Mesenchymal stem cell (in vitro differentiated cells and primary cell): ENCODE results near the gene MGMT.

Source experiments
- DNase-seq: peaks from one replicate; pipeline ENCODE4 v3.0.0-alpha.2; 2013
- H2AFZ ChIP-seq: one replicate; pipeline ENCODE4 v1.6.1; 2013; ENCODE audit warnings: low read depth, mild to moderate bottlenecking, control low read depth, inconsistent platforms, low read length, moderate library complexity
- H2AK5ac ChIP-seq: 2 replicates; pipeline ENCODE4 v1.6.1; 2013; ENCODE audit warnings: low read length, moderate library complexity, mild to moderate bottlenecking, inconsistent platforms; ENCODE audit not compliant: severe bottlenecking
- H2BK120ac ChIP-seq: one replicate; pipeline ENCODE4 v1.6.1; 2013; ENCODE audit warnings: low read depth, mild to moderate bottlenecking, inconsistent platforms, low read length, moderate library complexity
- H2BK12ac ChIP-seq, 2 experiments: one replicate each; pipeline ENCODE4 v1.6.1; 2013; ENCODE audit warnings: inconsistent platforms in 2 of 2, low read length in 2 of 2, mild to moderate bottlenecking in 2 of 2, moderate library complexity in 2 of 2, control low read depth in 1 of 2
- H2BK15ac ChIP-seq: one replicate; pipeline ENCODE4 v1.6.1; 2013; ENCODE audit warnings: mild to moderate bottlenecking, low read depth, inconsistent platforms; ENCODE audit not compliant: poor library complexity, severe bottlenecking
- H2BK5ac ChIP-seq: 2 replicates; pipeline ENCODE4 v1.6.1; 2013; ENCODE audit warnings: low read depth, mild to moderate bottlenecking, low read length, control low read depth, inconsistent platforms; ENCODE audit not compliant: poor library complexity, severe bottlenecking
- H3K14ac ChIP-seq, 2 experiments: one replicate each; pipeline ENCODE4 v1.6.1; 2013; ENCODE audit warnings: inconsistent platforms in 2 of 2, low read length in 2 of 2, control low read depth in 1 of 2, mild to moderate bottlenecking in 1 of 2, moderate library complexity in 1 of 2
- H3K18ac ChIP-seq, 2 experiments: one replicate each; pipeline ENCODE4 v1.6.1; 2013; ENCODE audit warnings: inconsistent platforms in 2 of 2, low read length in 2 of 2, control low read depth in 1 of 2, low read depth in 1 of 2, mild to moderate bottlenecking in 1 of 2
- H3K23ac ChIP-seq, 2 experiments: one replicate each; pipeline ENCODE4 v1.6.1; 2013; ENCODE audit warnings: inconsistent platforms in 2 of 2, low read length in 2 of 2, mild to moderate bottlenecking in 2 of 2, moderate library complexity in 2 of 2, control low read depth in 1 of 2
- H3K27ac ChIP-seq: 2 replicates; pipeline ENCODE4 v1.5.1; 2013; ENCODE audit warnings: mild to moderate bottlenecking, moderate library complexity, low read length, control low read depth, inconsistent platforms; ENCODE audit not compliant: poor library complexity, severe bottlenecking
- H3K27me3 ChIP-seq, 2 experiments: 2 replicates each; pipeline versions ENCODE4 v1.6.1 to v1.7.0; 2013; ENCODE audit warnings: low read length in 2 of 2, mild to moderate bottlenecking in 2 of 2, moderate library complexity in 2 of 2, control low read depth in 1 of 2, inconsistent platforms in 1 of 2; ENCODE audit not compliant: control insufficient read depth in 1 of 2, insufficient read depth in 1 of 2
- H3K36me3 ChIP-seq, 2 experiments: 2 replicates each; pipeline versions ENCODE4 v1.6.1 to v1.7.0; 2013; ENCODE audit warnings: low read length in 2 of 2, control low read depth in 1 of 2, inconsistent platforms in 1 of 2, low read depth in 1 of 2, mild to moderate bottlenecking in 1 of 2; ENCODE audit not compliant: insufficient read depth in 2 of 2, control insufficient read depth in 1 of 2
- H3K4ac ChIP-seq, 2 experiments: one replicate each; pipeline ENCODE4 v1.6.1; 2013; ENCODE audit warnings: inconsistent platforms in 2 of 2, low read length in 2 of 2, mild to moderate bottlenecking in 2 of 2, moderate library complexity in 2 of 2, control low read depth in 1 of 2, low read depth in 1 of 2
- H3K4me1 ChIP-seq: 2 replicates; pipeline ENCODE4 v1.6.1; 2013; ENCODE audit warnings: low read depth, low read length, control low read depth; ENCODE audit not compliant: control insufficient read depth, insufficient read depth
- H3K4me2 ChIP-seq: 2 replicates; pipeline ENCODE4 v1.6.1; 2013; ENCODE audit warnings: low read length, mild to moderate bottlenecking, inconsistent platforms; ENCODE audit not compliant: poor library complexity, severe bottlenecking
- H3K4me3 ChIP-seq, 2 experiments: 2 replicates each; pipeline versions ENCODE4 v1.5.1 to v1.7.0; 2013; ENCODE audit warnings: low read length in 2 of 2, mild to moderate bottlenecking in 2 of 2, control low read depth in 1 of 2, low read depth in 1 of 2; ENCODE audit not compliant: insufficient read depth in 1 of 2
- H3K79me1 ChIP-seq: replicated peaks from 2 replicates; pipeline ENCODE4 v1.6.1; 2013; ENCODE audit warnings: mild to moderate bottlenecking, control low read depth, low read length, inconsistent platforms; ENCODE audit not compliant: poor library complexity, severe bottlenecking
- H3K9ac ChIP-seq: 2 replicates; pipeline ENCODE4 v1.7.0; 2013; ENCODE audit warnings: mild to moderate bottlenecking, low read length, moderate library complexity
- H3K9me3 ChIP-seq: 2 replicates; pipeline ENCODE4 v1.7.0; 2013; ENCODE audit warnings: mild to moderate bottlenecking, low read length; ENCODE audit not compliant: control insufficient read depth
- H4K8ac ChIP-seq: one replicate; pipeline ENCODE4 v1.6.1; 2013; ENCODE audit warnings: inconsistent platforms, mild to moderate bottlenecking, low read length, moderate library complexity
- H4K91ac ChIP-seq: one replicate; pipeline ENCODE4 v1.6.1; 2013; ENCODE audit warnings: mild to moderate bottlenecking, low read length, inconsistent platforms
- WGBS: methylation state at CpG from one replicate; pipeline ENCODE4 v1.1.7; 2013; ENCODE audit warnings: mixed read lengths; 5-methylcytosine and 5-hydroxymethylcytosine counted together

MGMT gene

GRCh38 chr10:129550658-129551057, 83.6 kb downstream of the MGMT start:
- no peak overlapping the region for H3K4ac ChIP-seq
- WGBS, result 94% methylated on average over 10 of the region's 10 CpGs

GRCh38 chr10:129552119-129552518, 85.1 kb downstream of the MGMT start:
- WGBS, result 93% methylated on average over 14 of the region's 14 CpGs
- Histone ChIP-seq H3K18ac (no peak overlapping the region), H3K79me1 (peaks cover 12% of the 10 kb centered on the region), H3K23ac (no peak overlapping the region), H2AK5ac (no peak overlapping the region), H2BK15ac (no peak overlapping the region), H2AFZ (no peak overlapping the region), H3K27me3 (no peaks in the 10 kb centered on the region), H3K14ac (no peak overlapping the region), H3K9me3 (no peaks in the 10 kb centered on the region), H3K4me3 (no peak overlapping the region), H4K8ac (no peak overlapping the region), H3K4me2 (no peak overlapping the region), H3K27ac (no peak overlapping the region), H4K91ac (no peak overlapping the region), H2BK12ac (no peak overlapping the region), H3K36me3 (peaks cover 0 to 8% of the 10 kb centered on the region in 2 experiments), H2BK120ac (no peak overlapping the region), H3K4me1 (peaks cover 19% of the 10 kb centered on the region), H2BK5ac (no peak overlapping the region), H3K4ac (no peak overlapping the region), H3K9ac (no peak overlapping the region)
- DNase-seq, result no peak

More at GRCh38 chr10:129550658-129551057, 83.6 kb downstream of the MGMT start:
- H2AFZ ChIP-seq, result no peak overlapping the region
- H4K8ac ChIP-seq, result no peak overlapping the region
- H3K23ac ChIP-seq, result no peak overlapping the region
- peaks cover 19% of the 10 kb centered on the region for H3K4me1 ChIP-seq
- H2BK5ac ChIP-seq, result no peak overlapping the region
- no peak overlapping the region for H3K27ac ChIP-seq
- no peak overlapping the region for H3K4me2 ChIP-seq
- no peak overlapping the region for H2AK5ac ChIP-seq
- no peak overlapping the region for H2BK120ac ChIP-seq
- H2BK15ac ChIP-seq, result no peak overlapping the region
- H3K9ac ChIP-seq, result no peak overlapping the region
- H3K36me3 ChIP-seq, result peaks cover 0 to 4% of the 10 kb centered on the region in 2 experiments
- H3K18ac ChIP-seq, result no peak overlapping the region
- no peak overlapping the region for H3K14ac ChIP-seq
- H3K4me3 ChIP-seq, result no peak overlapping the region
- no peak for DNase-seq
- no peaks in the 10 kb centered on the region for H3K27me3 ChIP-seq
- no peak overlapping the region for H2BK12ac ChIP-seq
- no peaks in the 10 kb centered on the region for H3K9me3 ChIP-seq
- H3K79me1 ChIP-seq, result peaks cover 10% of the 10 kb centered on the region
- H4K91ac ChIP-seq, result no peak overlapping the region

GRCh38 chr10:129553928-129554327, 86.9 kb downstream of the MGMT start:
- 92% methylated on average over 7 of the region's 11 CpGs for WGBS
- no peak overlapping the region for H2BK5ac ChIP-seq

GRCh38 chr10:129556316-129556715, 89.3 kb downstream of the MGMT start:
- Histone ChIP-seq H2BK12ac (no peak overlapping the region), H2BK120ac (no peak overlapping the region), H2AFZ (no peak overlapping the region), H3K14ac (no peak overlapping the region), H2BK5ac (no peak overlapping the region), H3K4me2 (no peak overlapping the region), H3K4me3 (no peak overlapping the region), H3K23ac (no peak overlapping the region), H3K9ac (no peak overlapping the region), H4K8ac (no peak overlapping the region), H3K4me1 (peaks cover 10% of the 10 kb centered on the region), H2BK15ac (no peak overlapping the region), H3K18ac (no peak overlapping the region), H3K36me3 (peaks cover 0 to 8% of the 10 kb centered on the region in 2 experiments), H3K4ac (no peak overlapping the region), H4K91ac (no peak overlapping the region), H3K27me3 (no peaks in the 10 kb centered on the region), H3K27ac (no peak overlapping the region), H2AK5ac (no peak overlapping the region), H3K79me1 (peaks cover 15% of the 10 kb centered on the region), H3K9me3 (no peaks in the 10 kb centered on the region)
- WGBS, result 95% methylated on average over 14 of the region's 18 CpGs
- no peak for DNase-seq

More at GRCh38 chr10:129553928-129554327, 86.9 kb downstream of the MGMT start:
- Histone ChIP-seq H2BK120ac (no peak overlapping the region), H3K4me2 (no peak overlapping the region), H3K14ac (no peak overlapping the region), H3K9me3 (no peaks in the 10 kb centered on the region), H2BK12ac (no peak overlapping the region), H3K27me3 (no peaks in the 10 kb centered on the region), H3K27ac (no peak overlapping the region), H3K4me1 (peaks cover 12% of the 10 kb centered on the region), H3K18ac (no peak overlapping the region), H3K4me3 (no peak overlapping the region), H3K23ac (no peak overlapping the region), H3K36me3 (peaks cover 0 to 8% of the 10 kb centered on the region in 2 experiments), H3K9ac (no peak overlapping the region), H3K4ac (no peak overlapping the region), H4K8ac (no peak overlapping the region), H3K79me1 (peaks cover 13% of the 10 kb centered on the region), H2AK5ac (no peak overlapping the region), H2AFZ (no peak overlapping the region), H4K91ac (no peak overlapping the region), H2BK15ac (no peak overlapping the region)
- no peak for DNase-seq
